SJCRH30 (cell line): Measurements from ENCODE around the gene SLC25A6. TPM values are rescaled to one million over a fixed set of nuclear protein-coding genes. Genes with fewer than 3 reads are reported as not detected.

ENCODE experiments used
- DNase-seq, 2 experiments: peaks; one replicate each; pipeline ENCODE4 v3.0.0-alpha.2; 2015 to 2020
- H3K27ac ChIP-seq: fragments of 250-450 bp; sonication (Bioruptor Pico); 2 replicates; pipeline ENCODE4 v1.5.1; 2020; ENCODE audit warnings: mild to moderate bottlenecking, moderate library complexity
- H3K27me3 ChIP-seq: fragments of 250-450 bp; sonication (Bioruptor Pico); 2 replicates; pipeline ENCODE4 v1.5.1; 2020; ENCODE audit warnings: mild to moderate bottlenecking, moderate library complexity
- H3K36me3 ChIP-seq: fragments of 250-450 bp; sonication (Bioruptor Pico); 2 replicates; pipeline ENCODE4 v1.5.1; 2020; ENCODE audit warnings: mild to moderate bottlenecking, moderate library complexity
- H3K4me1 ChIP-seq: fragments of 250-450 bp; sonication (Bioruptor Pico); 2 replicates; pipeline ENCODE4 v1.5.1; 2020; ENCODE audit warnings: mild to moderate bottlenecking, moderate library complexity
- H3K4me3 ChIP-seq: fragments of 250-450 bp; sonication (Bioruptor Pico); 2 replicates; pipeline ENCODE4 v1.5.1; 2020; ENCODE audit warnings: mild to moderate bottlenecking, moderate library complexity
- H3K9me3 ChIP-seq: fragments of 250-450 bp; sonication (Bioruptor Pico); replicated peaks from 2 replicates; pipeline ENCODE4 v1.5.1; 2020; ENCODE audit warnings: mild to moderate bottlenecking, moderate library complexity
- total RNA-seq: library from RNA; depleted of rRNA; stranded (reverse); fragments of >200 nt; shearing (Covaris generic); gene quantifications from 2 replicates; pipeline ENCODE4 v1.2.3, GENCODE V29; 2014

Gene SLC25A6
- total RNA-seq, 1 experiment from 2014 or later, result 374 TPM

DNA sequence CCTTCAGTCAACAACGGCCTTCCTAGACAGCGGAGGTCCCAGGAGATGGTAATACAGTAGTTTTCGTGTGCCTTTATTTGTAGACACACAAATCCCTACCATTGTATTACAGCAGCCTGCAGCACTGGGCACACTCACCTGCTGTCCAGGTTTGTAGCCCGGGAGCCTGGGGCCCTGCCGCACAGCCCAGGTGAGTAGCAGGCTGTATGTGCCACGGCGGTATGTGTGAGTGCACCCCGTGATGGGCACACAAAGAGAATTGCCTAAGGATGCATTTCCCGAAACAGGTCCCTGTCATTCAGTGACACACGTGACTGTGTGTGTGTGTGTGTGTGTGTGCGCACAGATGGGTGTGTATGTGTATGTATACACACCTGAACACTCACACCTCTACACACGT, 8.1 kb upstream of the SLC25A6 start:
- no peaks in the 10 kb centered on the region for H3K27me3 ChIP-seq
- no peaks in the 10 kb centered on the region for H3K9me3 ChIP-seq
- DNase-seq, result no peak
- H3K4me1 ChIP-seq, result no peaks in the 10 kb centered on the region; the same call in 1 of the 2 replicates
- H3K4me3 ChIP-seq, result no peak overlapping the region
- H3K36me3 ChIP-seq, result peaks cover 52% of the 10 kb centered on the region
- no peak overlapping the region for H3K27ac ChIP-seq

GRCh38 chrX:1398431-1399340, 6.8 kb upstream of the SLC25A6 start:
- DNase-seq, result no peak
- no peaks in the 10 kb centered on the region for H3K9me3 ChIP-seq
- H3K27ac ChIP-seq, result no peak overlapping the region
- H3K4me3 ChIP-seq, result no peak overlapping the region
- H3K4me1 ChIP-seq, result no peaks in the 10 kb centered on the region; the same call in 1 of the 2 replicates
- peaks cover 45% of the 10 kb centered on the region for H3K36me3 ChIP-seq
- H3K27me3 ChIP-seq, result no peaks in the 10 kb centered on the region

DNA sequence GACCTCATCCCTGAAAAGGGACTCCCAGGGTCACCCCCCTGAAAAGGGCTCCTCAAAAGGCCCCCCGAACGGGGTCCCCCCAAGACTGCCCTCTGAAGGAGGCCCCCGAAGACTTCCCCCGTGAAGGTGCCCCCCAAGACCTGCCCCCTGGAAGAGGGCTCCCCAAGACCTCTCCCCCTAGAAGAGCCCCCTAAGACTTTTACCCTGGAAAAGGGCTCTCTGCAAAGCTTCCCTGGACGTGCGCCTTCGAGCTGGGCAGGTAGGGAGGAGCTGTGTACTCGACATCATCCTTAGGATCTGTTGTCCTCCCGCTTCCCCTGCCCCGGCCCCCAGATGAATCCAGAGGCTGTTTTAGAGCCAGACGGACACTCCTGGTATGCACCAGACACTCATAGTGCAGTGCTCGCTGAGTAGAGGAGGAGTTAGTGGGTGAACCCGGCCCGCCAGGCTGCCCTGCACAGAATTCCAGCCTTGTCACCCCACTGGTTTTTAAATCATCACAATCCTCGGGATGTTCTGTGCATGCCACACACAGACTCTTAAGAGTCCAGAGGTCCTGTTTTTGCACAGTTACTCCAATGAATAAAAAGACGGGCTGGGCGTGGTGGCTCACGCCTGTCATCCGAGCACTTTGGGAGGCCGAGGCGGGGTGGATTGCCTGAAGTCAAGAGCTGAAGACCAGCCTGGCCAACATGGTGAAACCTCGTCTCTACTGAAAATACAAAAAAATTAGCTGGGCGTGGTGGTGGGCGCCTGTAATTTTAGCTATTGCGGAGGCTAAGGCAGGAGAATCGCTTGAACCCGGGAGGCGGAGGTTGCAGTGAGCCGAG, 5.7 kb upstream of the SLC25A6 start:
- no peak overlapping the region for H3K27ac ChIP-seq
- H3K4me1 ChIP-seq, result no peaks in the 10 kb centered on the region; the same call in 1 of the 2 replicates
- no peaks in the 10 kb centered on the region for H3K27me3 ChIP-seq
- DNase-seq, result no peak
- no peaks in the 10 kb centered on the region for H3K9me3 ChIP-seq
- peaks cover 38% of the 10 kb centered on the region for H3K36me3 ChIP-seq
- no peak overlapping the region for H3K4me3 ChIP-seq

DNA sequence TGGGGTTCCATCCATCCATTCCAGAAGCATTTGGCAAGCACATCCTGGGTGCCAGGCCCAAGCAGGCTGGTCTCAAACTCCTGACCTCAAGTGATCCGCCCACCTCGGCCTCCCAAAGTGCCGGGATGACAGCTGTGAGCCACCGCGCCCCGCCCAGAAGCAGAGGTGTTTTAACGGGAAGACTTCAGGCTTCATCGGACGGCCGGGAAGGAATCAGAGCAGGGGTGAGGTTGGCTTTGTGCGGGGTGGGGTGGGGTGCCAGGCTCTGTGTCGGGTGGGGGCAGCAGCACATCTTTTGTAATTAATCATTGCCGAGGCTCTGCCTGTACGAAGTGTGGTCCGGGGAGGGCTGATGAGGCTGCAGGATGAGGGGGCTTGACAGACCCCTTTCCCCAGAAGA, 5.1 kb upstream of the SLC25A6 start:
- no peak for DNase-seq

GRCh38 chrX:1395646-1396216, 3.8 kb upstream of the SLC25A6 start:
- H3K36me3 ChIP-seq, result peaks cover 43% of the 10 kb centered on the region
- no peaks in the 10 kb centered on the region for H3K9me3 ChIP-seq
- no peak overlapping the region for H3K4me3 ChIP-seq
- DNase-seq, result no peak
- H3K4me1 ChIP-seq, result no peaks in the 10 kb centered on the region; the same call in 1 of the 2 replicates
- no peaks in the 10 kb centered on the region for H3K27me3 ChIP-seq
- no peak overlapping the region for H3K27ac ChIP-seq

More for the DNA sequence above, 5.1 kb upstream of the SLC25A6 start:
- Histone ChIP-seq H3K4me1 (no peaks in the 10 kb centered on the region; the same call in 1 of the 2 replicates), H3K9me3 (no peaks in the 10 kb centered on the region), H3K27ac (no peak overlapping the region), H3K36me3 (peaks cover 38% of the 10 kb centered on the region), H3K4me3 (no peak overlapping the region), H3K27me3 (no peaks in the 10 kb centered on the region)

DNA sequence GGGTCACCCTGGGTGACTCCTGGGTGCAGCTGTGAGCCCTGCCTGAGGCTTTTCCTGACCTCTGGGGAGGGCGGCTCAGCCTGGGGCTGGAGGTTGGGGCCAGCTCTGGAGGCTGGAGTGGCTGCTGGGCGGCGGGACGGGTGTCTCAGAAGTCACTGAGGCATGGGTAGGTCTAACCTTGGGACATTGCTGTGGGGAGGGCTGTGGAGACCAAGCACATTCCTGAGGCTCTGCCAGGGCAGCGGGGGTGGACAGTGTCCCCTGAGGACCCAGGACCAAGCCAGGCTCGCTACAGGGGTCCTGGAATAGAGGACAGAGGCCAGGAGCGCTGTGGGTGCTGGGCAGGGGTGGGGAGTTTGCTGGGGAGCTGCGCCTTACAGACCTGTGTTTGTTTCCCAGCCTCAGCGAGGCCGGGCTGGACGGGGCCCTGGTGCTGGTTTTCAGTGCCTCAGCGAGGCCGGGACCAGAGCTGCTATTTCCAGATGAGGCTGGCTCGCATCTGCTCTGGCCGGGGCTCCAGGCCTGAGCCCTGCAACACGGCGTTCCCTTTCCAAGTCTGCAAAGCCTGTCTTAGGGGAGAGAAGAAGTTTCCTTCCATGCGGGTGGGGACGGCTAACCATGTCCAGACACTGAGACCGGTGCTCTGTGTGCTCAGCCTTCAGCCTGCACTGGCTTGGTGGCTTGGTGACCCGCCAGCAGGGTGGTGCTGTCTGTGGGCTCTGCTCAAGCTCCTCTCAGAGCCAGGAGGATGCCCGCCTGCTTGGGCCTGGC, 3.0 kb upstream of the SLC25A6 start:
- Histone ChIP-seq H3K4me1 (no peaks in the 10 kb centered on the region; the same call in 1 of the 2 replicates), H3K36me3 (peaks cover 40% of the 10 kb centered on the region), H3K27me3 (no peaks in the 10 kb centered on the region), H3K4me3 (no peak overlapping the region), H3K9me3 (no peaks in the 10 kb centered on the region), H3K27ac (no peak overlapping the region)
- DNase-seq, result no peak

DNA sequence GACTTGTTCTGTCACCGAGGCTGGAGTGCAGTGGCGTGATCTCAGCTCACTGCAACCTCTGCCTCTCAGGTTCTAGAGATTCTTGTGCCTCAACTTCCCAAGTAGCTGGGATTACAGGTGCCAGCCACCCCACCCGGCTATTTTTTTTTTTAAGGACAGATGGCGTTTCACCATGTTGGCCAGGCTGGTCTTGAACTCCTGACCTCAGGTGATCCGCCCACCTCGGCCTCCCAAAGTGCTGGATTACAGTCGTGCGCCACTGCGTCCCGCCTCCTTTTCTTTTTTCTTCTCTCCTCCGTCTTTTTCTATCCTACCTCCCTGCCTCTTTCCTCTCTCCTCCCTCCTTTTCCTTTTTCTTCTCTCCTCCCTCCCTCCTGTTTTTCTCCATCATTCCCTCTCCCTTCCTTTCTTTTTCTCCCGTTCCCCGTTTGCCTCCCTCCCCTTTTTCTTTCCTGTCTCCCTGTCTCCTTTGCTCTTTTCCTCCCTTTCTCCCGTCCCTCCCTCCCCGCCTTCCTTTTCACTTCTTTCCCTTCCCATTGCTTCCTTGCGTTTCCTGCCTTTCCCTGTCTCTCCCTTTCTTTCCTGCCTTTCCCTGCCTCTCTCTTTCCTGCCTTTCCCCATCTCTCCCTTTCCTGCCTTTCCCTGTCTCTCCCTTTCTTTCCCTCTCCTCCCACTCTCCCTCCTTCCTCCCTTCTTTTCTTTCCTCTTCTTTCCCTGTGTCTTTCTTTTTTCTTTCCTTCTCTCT, 2.1 kb upstream of the SLC25A6 start:
- no peak overlapping the region for H3K27ac ChIP-seq
- no peaks in the 10 kb centered on the region for H3K9me3 ChIP-seq
- no peaks in the 10 kb centered on the region; the same call in 1 of the 2 replicates for H3K4me1 ChIP-seq
- DNase-seq, result no peak
- H3K36me3 ChIP-seq, result peaks cover 43% of the 10 kb centered on the region
- H3K4me3 ChIP-seq, result no peak overlapping the region
- no peaks in the 10 kb centered on the region for H3K27me3 ChIP-seq

DNA sequence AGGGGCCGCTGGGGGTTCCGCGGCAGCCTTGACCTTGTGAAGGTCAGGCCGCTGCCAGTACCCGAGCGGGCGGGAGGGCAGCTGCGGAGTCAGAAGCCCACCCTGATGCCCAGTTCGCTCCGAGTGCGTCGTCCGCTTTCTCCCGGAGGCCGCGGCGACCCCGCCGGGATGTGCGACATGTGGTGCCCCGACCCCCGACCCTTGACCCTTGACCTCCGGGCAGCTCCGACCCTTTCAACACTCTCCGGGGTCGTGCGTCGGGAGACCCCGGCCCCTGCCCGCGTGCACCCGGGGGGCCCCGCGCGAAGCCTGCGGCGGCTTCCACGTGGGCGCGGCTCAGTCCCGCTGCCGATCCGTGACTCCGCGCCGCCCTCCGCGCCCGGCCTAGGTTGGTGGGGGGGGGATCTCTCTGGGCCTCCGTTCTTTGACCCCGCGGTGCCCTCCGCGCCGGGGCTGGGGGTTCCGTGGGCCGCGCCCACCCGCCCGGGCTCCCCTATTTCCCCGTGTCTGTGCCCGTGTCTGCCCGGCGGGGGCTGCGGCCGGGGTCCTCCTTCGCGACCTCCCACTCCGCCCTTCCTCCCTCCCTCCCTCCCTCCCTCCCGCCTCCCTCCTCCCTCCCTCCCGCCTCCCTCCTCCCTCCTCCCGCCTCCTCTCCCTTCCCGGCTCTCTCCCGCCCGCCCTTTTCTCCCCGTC, 609 bp upstream of the SLC25A6 start:
- peak; percentile 82 to 83 for DNase-seq
- no peaks in the 10 kb centered on the region for H3K9me3 ChIP-seq

GRCh38 chrX:1391370-1391706, 575 bp downstream of the SLC25A6 start:
- H3K9me3 ChIP-seq, result no peaks in the 10 kb centered on the region
- peak overlapping the region; percentile 99 for H3K27ac ChIP-seq
- DNase-seq, result peak in 1 of 2 experiments; percentile 90
- peaks cover 50% of the 10 kb centered on the region for H3K36me3 ChIP-seq
- H3K27me3 ChIP-seq, result no peaks in the 10 kb centered on the region
- no peaks in the 10 kb centered on the region; the same call in 1 of the 2 replicates for H3K4me1 ChIP-seq
- H3K4me3 ChIP-seq, result peak overlapping the region; percentile 96

More for the DNA sequence above, 609 bp upstream of the SLC25A6 start:
- peaks cover 44% of the 10 kb centered on the region for H3K36me3 ChIP-seq
- H3K27me3 ChIP-seq, result no peaks in the 10 kb centered on the region
- H3K4me3 ChIP-seq, result peak overlapping the region; percentile 96
- no peaks in the 10 kb centered on the region; the same call in 1 of the 2 replicates for H3K4me1 ChIP-seq
- H3K27ac ChIP-seq, result peak overlapping the region; percentile 99

DNA sequence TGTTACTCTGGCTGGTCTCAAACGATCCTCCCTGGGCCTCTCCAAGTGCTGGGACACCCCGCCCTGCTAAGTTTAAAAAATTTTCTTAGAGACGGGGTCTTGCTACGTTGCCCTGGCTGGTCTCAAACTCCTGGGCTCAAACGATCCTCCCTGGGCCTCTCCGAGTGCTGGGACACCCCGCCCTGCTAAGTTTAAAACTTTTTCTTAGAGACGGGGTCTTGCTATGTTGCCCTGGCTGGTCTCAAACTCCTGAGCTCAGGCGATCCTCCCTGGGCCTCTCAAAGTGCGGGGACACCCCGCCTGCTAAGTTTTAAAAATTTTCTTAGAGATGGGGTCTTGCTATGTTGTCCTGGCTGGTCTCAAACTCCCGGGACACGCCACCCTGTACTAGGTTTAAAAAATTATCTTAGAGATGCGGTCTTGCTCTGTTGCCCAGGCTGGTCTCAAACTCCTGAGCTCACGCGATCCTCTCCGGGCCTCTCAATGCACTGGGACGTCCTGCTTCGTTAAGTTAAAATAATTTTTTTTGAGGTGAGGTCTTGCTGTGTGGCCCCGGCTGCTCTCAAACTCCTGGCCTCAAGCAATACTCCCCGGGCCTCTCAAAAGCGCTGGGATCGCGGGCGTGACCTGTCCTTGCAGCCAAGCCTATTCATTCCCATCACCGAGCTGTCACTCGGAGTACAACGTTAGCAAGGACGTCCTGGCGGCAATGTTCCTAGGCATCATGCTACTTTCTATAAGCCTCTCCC, 1.1 kb downstream of the SLC25A6 start:
- H3K4me3 ChIP-seq, result peak overlapping the region; percentile 96
- DNase-seq, result no peak
- H3K4me1 ChIP-seq, result no peaks in the 10 kb centered on the region
- peaks cover 51% of the 10 kb centered on the region for H3K36me3 ChIP-seq
- peak overlapping the region; percentile 99 for H3K27ac ChIP-seq
- no peaks in the 10 kb centered on the region for H3K9me3 ChIP-seq
- H3K27me3 ChIP-seq, result no peaks in the 10 kb centered on the region

DNA sequence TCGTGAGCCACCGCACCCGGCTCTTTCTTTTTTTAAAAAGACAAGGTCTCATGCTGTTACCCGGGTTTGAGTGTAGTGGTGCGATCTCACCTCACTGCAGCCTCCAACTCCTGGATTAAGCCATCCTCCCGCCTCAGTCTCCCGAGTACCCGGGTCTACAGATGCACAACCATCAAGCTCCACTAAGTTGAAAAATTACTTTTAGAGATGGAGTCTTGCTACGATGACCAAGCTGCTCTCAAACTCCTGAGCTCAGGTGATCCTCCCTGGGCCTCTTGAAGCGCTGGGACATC, 2.0 kb downstream of the SLC25A6 start:
- H3K27ac ChIP-seq, result no peak overlapping the region
- DNase-seq, result no peak
- no peaks in the 10 kb centered on the region for H3K4me1 ChIP-seq
- no peak overlapping the region for H3K4me3 ChIP-seq
- no peaks in the 10 kb centered on the region for H3K9me3 ChIP-seq
- H3K27me3 ChIP-seq, result no peaks in the 10 kb centered on the region
- peaks cover 59% of the 10 kb centered on the region for H3K36me3 ChIP-seq

DNA sequence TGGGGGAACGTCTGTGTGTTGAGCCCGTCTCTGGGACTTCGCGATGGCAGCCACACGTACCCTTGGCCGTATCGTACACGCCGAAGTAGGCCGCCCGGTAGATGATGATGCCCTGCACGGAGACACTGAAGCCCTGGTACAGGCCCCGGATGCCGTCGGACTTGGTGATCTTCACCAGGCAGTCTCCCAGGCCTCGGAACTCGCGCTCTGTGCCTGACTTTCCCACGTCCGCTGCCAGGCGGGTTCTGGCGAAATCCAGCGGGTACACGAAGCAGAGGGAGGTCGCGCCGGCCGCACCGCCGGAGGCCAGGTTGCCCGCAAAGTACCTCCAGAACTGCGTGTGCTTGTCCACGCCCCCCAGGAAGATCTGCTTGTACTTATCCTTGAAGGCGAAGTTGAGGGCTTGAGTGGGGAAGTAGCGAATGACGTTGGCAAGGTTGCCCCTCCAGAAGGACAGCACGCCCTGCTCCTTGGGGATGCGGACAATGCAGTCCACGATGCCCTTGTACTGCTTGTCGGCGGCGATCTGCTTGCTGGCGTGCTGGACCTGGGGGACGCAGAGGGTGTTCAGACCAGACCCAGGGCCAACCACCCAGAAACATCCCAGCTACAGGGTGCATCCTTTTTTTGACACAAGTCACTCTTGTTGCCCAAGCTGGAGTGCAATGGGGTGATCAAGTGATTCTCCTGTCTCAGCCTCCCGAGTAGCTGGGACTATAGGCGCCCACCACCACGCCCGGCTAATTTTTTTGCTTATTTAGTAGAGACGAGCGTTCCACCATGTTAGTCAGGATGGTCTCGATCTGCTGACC, 2.5 kb downstream of the SLC25A6 start:
- Histone ChIP-seq H3K36me3 (peaks cover 64% of the 10 kb centered on the region), H3K9me3 (no peaks in the 10 kb centered on the region), H3K27ac (no peak overlapping the region), H3K4me1 (no peaks in the 10 kb centered on the region), H3K27me3 (no peaks in the 10 kb centered on the region), H3K4me3 (no peak overlapping the region)
- no peak for DNase-seq
